Transverse colon (tissue), 4 donors: ENCODE measurements around the gene MATK. TPM values are rescaled to one million over a fixed set of nuclear protein-coding genes. Genes with fewer than 3 reads are reported as not detected.

Experiments
- DNase-seq: peaks from one replicate; pipeline ENCODE4 v3.0.0-alpha.2; 2019
- H3K27ac ChIP-seq, 4 donors: fragments of 200-600 bp; sonication (generic); 2 replicates each; pipeline ENCODE4 v1.5.1; 2016 to 2018; ENCODE audit warnings: inconsistent platforms in 4 of 4
- H3K27me3 ChIP-seq: fragments of 200-600 bp; sonication (generic); 2 replicates; pipeline ENCODE4 v1.5.1; 2017; ENCODE audit warnings: inconsistent platforms
- H3K36me3 ChIP-seq, 4 donors: fragments of 200-600 bp; sonication (generic); 2 replicates each; pipeline ENCODE4 v1.5.1; 2017 to 2019; ENCODE audit warnings: inconsistent platforms in 4 of 4
- H3K4me1 ChIP-seq, 4 donors: fragments of 200-600 bp; sonication (generic); 2 replicates each; pipeline ENCODE4 v1.5.1; 2017 to 2020; ENCODE audit warnings: inconsistent platforms in 4 of 4
- H3K4me3 ChIP-seq, 4 donors: fragments of 200-600 bp; sonication (generic); 1 replicate in 1 of 4; 2 replicates in 3 of 4; pipeline versions ENCODE4 v1.5.1 to v1.6.1; 2017 to 2019; ENCODE audit warnings: inconsistent platforms in 4 of 4
- H3K9me3 ChIP-seq, 2 donors: fragments of 200-600 bp; sonication (generic); 2 replicates each; pipeline ENCODE4 v1.5.1; 2017 to 2019; ENCODE audit warnings: inconsistent platforms in 2 of 2
- CTCF ChIP-seq, 5 experiments: fragments of 200-600 bp in 3 of 5; fragments of 450-650 bp in 2 of 5; sonication (generic) in 3 of 5; IDR thresholded peaks; 1 replicate in 2 of 5; 2 replicates in 3 of 5; pipeline ENCODE4 v1.5.1; 2016 to 2017; ENCODE audit warnings: antibody characterized with exemption in 5 of 5, inconsistent platforms in 3 of 5, mild to moderate bottlenecking in 2 of 5, moderate library complexity in 1 of 5
- EP300 ChIP-seq: sonication (generic); formaldehyde crosslinking; IDR thresholded peaks from one replicate; pipeline ENCODE4 v1.6.1; 2017; ENCODE audit warnings: antibody characterized with exemption, low read depth
- POLR2A ChIP-seq: fragments of 450-650 bp; IDR thresholded peaks from one replicate; pipeline ENCODE4 v1.6.1; 2016; ENCODE audit warnings: antibody characterized with exemption, mild to moderate bottlenecking, moderate library complexity
- POLR2AphosphoS5 ChIP-seq, 3 donors: sonication (generic); formaldehyde crosslinking; IDR thresholded peaks; one replicate each; pipeline ENCODE4 v1.6.1; 2016; ENCODE audit warnings: antibody characterized with exemption in 3 of 3
- WGBS, 2 donors: methylation state at CpG; one replicate each; pipeline ENCODE4 v1.1.5; 2018; ENCODE audit warnings: low coverage in 1 of 2; 5-methylcytosine and 5-hydroxymethylcytosine counted together
- in situ Hi-C, 4 donors: fragments of 200-750 bp; cut with MboI; loops; one replicate each; pipeline versions ENCODE4 v1.15.0 to v1.15.1; 2017; ENCODE audit warnings: low sequenced_read_pairs in 3 of 4, low pct_ligation_motif_present in 1 of 4, low pct_unique_long_range_greater_than_20kb in 1 of 4
- intact Hi-C: fragments of 100-400 bp; cut with DNase I; formaldehyde crosslinking; loops from one replicate; pipeline ENCODE4 v1.15.1; 2023; ENCODE audit warnings: low total_unique reads
- total RNA-seq, 4 donors: library from RNA; depleted of rRNA; stranded (reverse); fragments of >200 nt; gene quantifications; one replicate each; pipeline ENCODE4 v1.1.0, GENCODE V29; 2016

Gene MATK
- total RNA-seq, 4 donors from 2014 or later, result 0.60 to 6.1 (median 2.9) TPM; not detected in 1

GRCh38 chr19:3752492-3752891 lies 33.7 kb downstream of the MATK start:
- intact Hi-C loops (no loop called here), in situ Hi-C loops (no loop called here)
- H3K27me3 ChIP-seq, result no peaks in the 10 kb centered on the region
- no peak overlapping the region for H3K27ac ChIP-seq
- H3K4me1 ChIP-seq, result no peaks in the 10 kb centered on the region
- WGBS, 2 donors, result 80% methylated on average over 13 of the region's 25 CpGs; no CpG with 5 or more reads in 1 of the 2 donors
- no peak for DNase-seq
- no peaks in the 10 kb centered on the region for H3K9me3 ChIP-seq
- TF ChIP-seq POLR2AphosphoS5 (IDR thresholded peaks at IDR 0.05) (no peak), POLR2A (no peak), EP300 (no peak), CTCF (IDR thresholded peaks at IDR 0.05) (no peak)
- no peak overlapping the region for H3K4me3 ChIP-seq
- H3K36me3 ChIP-seq, result peaks cover 0 to 26% (median 10%) of the 10 kb centered on the region in 4 donors

DNA sequence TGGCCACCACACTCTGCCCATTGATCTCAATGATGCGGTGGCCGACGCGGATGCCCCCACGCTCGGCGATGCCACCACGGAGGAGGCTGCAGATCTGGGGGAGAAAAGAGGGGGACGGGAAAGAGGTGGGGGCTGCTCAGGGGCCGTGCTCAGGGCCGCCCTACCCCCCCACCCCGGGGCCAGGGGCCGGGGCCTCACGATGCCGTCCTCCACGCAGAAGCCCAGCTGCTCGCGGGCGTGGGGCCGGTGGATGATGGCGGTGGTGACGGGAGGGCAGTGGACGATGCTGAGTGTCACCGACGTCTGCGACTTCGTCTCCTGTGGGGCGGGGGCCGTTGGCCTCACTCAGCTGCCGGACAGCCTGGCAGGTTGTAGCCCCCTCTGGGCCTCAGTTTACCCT lies 34.9 kb downstream of the MATK start:
- H3K27me3 ChIP-seq, result no peaks in the 10 kb centered on the region
- no peak overlapping the region for H3K4me3 ChIP-seq
- peaks cover 0 to 26% (median 10%) of the 10 kb centered on the region in 4 donors for H3K36me3 ChIP-seq
- DNase-seq, result no peak
- intact Hi-C loops (no loop called here), in situ Hi-C loops (no loop called here)
- no peaks in the 10 kb centered on the region for H3K9me3 ChIP-seq
- H3K27ac ChIP-seq, result no peak overlapping the region
- TF ChIP-seq POLR2AphosphoS5 (IDR thresholded peaks at IDR 0.05), result no peak
- TF ChIP-seq CTCF (IDR thresholded peaks at IDR 0.05), result no peak
- no peak for TF ChIP-seq POLR2A
- no peak for TF ChIP-seq EP300
- WGBS, 2 donors, result 88 to 96% methylated on average over 6 to 30 of the region's 30 CpGs
- no peaks in the 10 kb centered on the region for H3K4me1 ChIP-seq

DNA sequence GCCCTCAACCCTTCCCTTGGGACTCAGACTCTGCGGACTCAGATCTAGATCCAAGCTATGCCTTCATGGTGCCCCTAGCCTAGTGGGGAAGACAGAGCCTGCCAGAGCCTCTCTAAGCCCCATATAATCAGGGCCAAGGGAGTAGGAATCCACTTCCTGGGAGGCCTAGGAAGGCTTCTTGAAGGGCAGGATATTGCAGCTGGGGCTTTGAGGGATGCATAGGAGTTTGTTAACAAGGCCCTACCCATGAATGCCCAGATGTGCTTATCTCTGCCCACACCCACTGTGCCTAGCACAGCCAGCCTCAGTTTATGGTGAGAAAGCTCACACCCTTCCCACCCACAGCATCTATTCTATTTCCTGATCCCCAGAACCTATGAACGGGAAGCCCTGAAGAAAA lies 36.0 kb downstream of the MATK start:
- Histone ChIP-seq H3K27me3 (no peaks in the 10 kb centered on the region), H3K4me1 (no peaks in the 10 kb centered on the region), H3K9me3 (no peaks in the 10 kb centered on the region), H3K4me3 (no peak overlapping the region), H3K27ac (no peak overlapping the region), H3K36me3 (peaks cover 0 to 26% (median 10%) of the 10 kb centered on the region in 4 donors)
- intact Hi-C loops (no loop called here), in situ Hi-C loops (no loop called here)
- WGBS, 2 donors, result 100% methylated on average over 2 of the region's 2 CpGs; no CpG with 5 or more reads in 1 of the 2 donors
- DNase-seq, result no peak
- no peak for TF ChIP-seq POLR2AphosphoS5 (IDR thresholded peaks at IDR 0.05)
- TF ChIP-seq CTCF (IDR thresholded peaks at IDR 0.05), result no peak
- no peak for TF ChIP-seq POLR2A
- TF ChIP-seq EP300, result no peak

DNA sequence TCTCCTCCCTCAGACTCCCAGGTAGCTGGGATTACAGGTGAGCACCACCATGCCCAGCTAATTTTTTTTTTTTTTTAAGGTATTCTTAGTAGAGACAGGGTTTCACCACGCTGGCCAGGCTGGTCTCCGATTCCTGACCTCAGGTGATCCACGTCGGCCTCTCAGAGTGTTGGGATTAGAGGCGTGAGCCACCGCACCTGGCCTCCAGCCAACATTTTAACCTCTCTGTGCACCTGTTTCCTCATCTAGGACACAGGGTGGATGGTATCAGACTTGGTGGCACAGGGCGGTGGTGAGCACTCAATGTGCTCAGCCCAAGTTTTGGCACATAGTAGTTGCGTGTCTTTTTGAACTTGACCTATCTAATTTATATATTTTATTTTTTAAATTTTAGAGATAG lies 37.2 kb downstream of the MATK start:
- 40 to 83% methylated on average over 2 to 8 of the region's 8 CpGs for WGBS, 2 donors
- Histone ChIP-seq H3K4me3 (no peak overlapping the region), H3K9me3 (no peaks in the 10 kb centered on the region), H3K27ac (no peak overlapping the region), H3K4me1 (no peaks in the 10 kb centered on the region), H3K36me3 (peaks cover 0 to 26% (median 10%) of the 10 kb centered on the region in 4 donors), H3K27me3 (no peaks in the 10 kb centered on the region)
- DNase-seq, result no peak
- intact Hi-C loops, result no loop called here
- in situ Hi-C loops, result no loop called here
- no peak for TF ChIP-seq POLR2A
